ENCODE data around the gene AP3S1. TPM values are rescaled to one million over a fixed set of nuclear protein-coding genes. Genes with fewer than 3 reads are reported as not detected.

Gene AP3S1
- polyA plus RNA-seq, 3 donors, result 30.2 to 86.1 (median 84.8) TPM

GRCh38 chr5:115872447-115872846 is 30.7 kb downstream of the AP3S1 start:
- Mint-ChIP-seq H3K4me3 (no peak overlapping the region), H3K4me1 (no peaks in the 10 kb centered on the region), H3K27me3 (ENCODE audit: low read depth in 3 of 3) (peaks cover 0 to 1% (median 0%) of the 10 kb centered on the region in 3 donors), H3K36me3 (peaks cover 38 to 49% of the 10 kb centered on the region in 2 donors), H3K27ac (no peak overlapping the region), H3K9me3 (peaks cover 0 to 4% (median 2%) of the 10 kb centered on the region in 7 donors)
- Histone ChIP-seq H3K4me2 (replicated peaks; ENCODE audit: extremely low read depth, low read length, poor library complexity, severe bottlenecking) (no peak overlapping the region), H3K9ac (ENCODE audit: insufficient read depth, low read length, poor library complexity, severe bottlenecking) (no peak overlapping the region), H4K20me1 (ENCODE audit: insufficient read depth, low read length) (no peaks in the 10 kb centered on the region), H3K27me3 (ENCODE audit: control insufficient read depth in 2 of 2, insufficient read depth in 2 of 2, low read length in 2 of 2) (no peaks in the 10 kb centered on the region), H3K4me1 (ENCODE audit: control insufficient read depth in 1 of 2, insufficient read depth in 2 of 2, low read length in 2 of 2) (no peaks in the 10 kb centered on the region), H3K27ac (ENCODE audit: low read depth in 1 of 2, low read length in 2 of 2) (no peak overlapping the region), H3K4me3 (replicated peaks in 1 of 3; ENCODE audit: low read depth in 2 of 3, low read length in 3 of 3) (no peak overlapping the region), H2AFZ (ENCODE audit: insufficient read depth, low read depth, low read length, poor library complexity, severe bottlenecking) (no peak overlapping the region), H3K79me2 (ENCODE audit: insufficient read depth, low read length) (no peaks in the 10 kb centered on the region), H3K9me3 (replicated peaks in 1 of 2; ENCODE audit: control insufficient read depth in 1 of 2, insufficient read depth in 1 of 2, low read length in 2 of 2) (no peaks in the 10 kb centered on the region), H3K36me3 (replicated peaks in 1 of 2; ENCODE audit: control insufficient read depth in 1 of 2, insufficient read depth in 2 of 2, low read length in 2 of 2) (peaks cover 22 to 69% of the 10 kb centered on the region in 2 donors)
- no CpG with 5 or more reads among the region's 2 CpGs for WGBS (ENCODE audit: insufficient coverage)
- intact Hi-C loops (cut with micrococcal nuclease), result no loop called here
- DNase-seq, result no peak
- TF ChIP-seq, protein P1, sequence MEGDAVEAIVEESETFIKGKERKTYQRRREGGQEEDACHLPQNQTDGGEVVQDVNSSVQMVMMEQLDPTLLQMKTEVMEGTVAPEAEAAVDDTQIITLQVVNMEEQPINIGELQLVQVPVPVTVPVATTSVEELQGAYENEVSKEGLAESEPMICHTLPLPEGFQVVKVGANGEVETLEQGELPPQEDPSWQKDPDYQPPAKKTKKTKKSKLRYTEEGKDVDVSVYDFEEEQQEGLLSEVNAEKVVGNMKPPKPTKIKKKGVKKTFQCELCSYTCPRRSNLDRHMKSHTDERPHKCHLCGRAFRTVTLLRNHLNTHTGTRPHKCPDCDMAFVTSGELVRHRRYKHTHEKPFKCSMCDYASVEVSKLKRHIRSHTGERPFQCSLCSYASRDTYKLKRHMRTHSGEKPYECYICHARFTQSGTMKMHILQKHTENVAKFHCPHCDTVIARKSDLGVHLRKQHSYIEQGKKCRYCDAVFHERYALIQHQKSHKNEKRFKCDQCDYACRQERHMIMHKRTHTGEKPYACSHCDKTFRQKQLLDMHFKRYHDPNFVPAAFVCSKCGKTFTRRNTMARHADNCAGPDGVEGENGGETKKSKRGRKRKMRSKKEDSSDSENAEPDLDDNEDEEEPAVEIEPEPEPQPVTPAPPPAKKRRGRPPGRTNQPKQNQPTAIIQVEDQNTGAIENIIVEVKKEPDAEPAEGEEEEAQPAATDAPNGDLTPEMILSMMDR (IDR thresholded peaks at IDR 0.05), result no peak

- Mint-ChIP-seq H3K4me1 (no peaks in the 10 kb centered on the region), H3K9me3 (peaks cover 0 to 7% (median 3%) of the 10 kb centered on the region in 7 donors), H3K36me3 (peaks cover 46 to 58% of the 10 kb centered on the region in 2 donors), H3K4me3 (no peak overlapping the region), H3K27me3 (ENCODE audit: low read depth in 3 of 3) (peaks cover 0 to 1% (median 0%) of the 10 kb centered on the region in 3 donors), H3K27ac (no peak overlapping the region)
- no peak overlapping the region for H2AFZ ChIP-seq (ENCODE audit: insufficient read depth, low read depth, low read length, poor library complexity, severe bottlenecking)
- TF ChIP-seq, protein P1 (IDR thresholded peaks at IDR 0.05), result no peak
- H3K36me3 ChIP-seq (replicated peaks in 1 of 2; ENCODE audit: control insufficient read depth in 1 of 2, insufficient read depth in 2 of 2, low read length in 2 of 2), result peaks cover 22 to 69% of the 10 kb centered on the region in 2 donors
- no peaks in the 10 kb centered on the region for H3K79me2 ChIP-seq (ENCODE audit: insufficient read depth, low read length)
- H3K9me3 ChIP-seq (replicated peaks in 1 of 2; ENCODE audit: control insufficient read depth in 1 of 2, insufficient read depth in 1 of 2, low read length in 2 of 2), result no peaks in the 10 kb centered on the region
- H3K4me1 ChIP-seq (ENCODE audit: control insufficient read depth in 1 of 2, insufficient read depth in 2 of 2, low read length in 2 of 2), result no peaks in the 10 kb centered on the region
- intact Hi-C loops (cut with micrococcal nuclease), result no loop called here
- H3K27me3 ChIP-seq (ENCODE audit: control insufficient read depth in 2 of 2, insufficient read depth in 2 of 2, low read length in 2 of 2), result no peaks in the 10 kb centered on the region
- no peak overlapping the region for H3K4me2 ChIP-seq (replicated peaks; ENCODE audit: extremely low read depth, low read length, poor library complexity, severe bottlenecking)
- no peak for DNase-seq
- H3K4me3 ChIP-seq (replicated peaks in 1 of 3; ENCODE audit: low read depth in 2 of 3, low read length in 3 of 3), result no peak overlapping the region
- no peaks in the 10 kb centered on the region for H4K20me1 ChIP-seq (ENCODE audit: insufficient read depth, low read length)
- WGBS (ENCODE audit: insufficient coverage), result no CpG with 5 or more reads among the region's 1 CpG
- H3K9ac ChIP-seq (ENCODE audit: insufficient read depth, low read length, poor library complexity, severe bottlenecking), result no peak overlapping the region
- H3K27ac ChIP-seq (ENCODE audit: low read depth in 1 of 2, low read length in 2 of 2), result no peak overlapping the region
These were observed 31.7 kb downstream of the AP3S1 start for GRCh38 chr5:115873392-115873791.

Data from CD14-positive monocyte (primary cell).